Endodermal cell (in vitro differentiated cells): ENCODE measurements around the gene CDK5RAP3. TPM values are rescaled to one million over a fixed set of nuclear protein-coding genes. Genes with fewer than 3 reads are reported as not detected.

ENCODE experiments used
- DNase-seq: peaks from one replicate; pipeline ENCODE4 v3.0.0-alpha.2; 2017
- H3K27ac ChIP-seq: 2 replicates; pipeline ENCODE4 v1.5.1; 2013; ENCODE audit warnings: mild to moderate bottlenecking, low read depth, low read length, moderate library complexity
- H3K27me3 ChIP-seq: 2 replicates; pipeline ENCODE4 v1.6.1; 2013; ENCODE audit warnings: mild to moderate bottlenecking, low read length, moderate library complexity; ENCODE audit not compliant: insufficient read depth, control insufficient read depth, poor library complexity, severe bottlenecking
- H3K36me3 ChIP-seq: 2 replicates; pipeline ENCODE4 v1.7.0; 2013; ENCODE audit warnings: mild to moderate bottlenecking, low read length, moderate library complexity; ENCODE audit not compliant: control insufficient read depth, insufficient read depth
- H3K4me1 ChIP-seq: one replicate; pipeline ENCODE4 v1.7.0; 2013; ENCODE audit warnings: low read length; ENCODE audit not compliant: control insufficient read depth, insufficient read depth
- H3K4me3 ChIP-seq: 2 replicates; pipeline ENCODE4 v1.5.1; 2013; ENCODE audit warnings: mild to moderate bottlenecking, low read length, moderate library complexity
- H3K9ac ChIP-seq: 2 replicates; pipeline ENCODE4 v1.6.1; 2013; ENCODE audit warnings: mild to moderate bottlenecking, low read length, moderate library complexity; ENCODE audit not compliant: poor library complexity, severe bottlenecking; ENCODE audit errors: extremely low read depth
- H3K9me3 ChIP-seq: 2 replicates; pipeline ENCODE4 v1.6.1; 2013; ENCODE audit warnings: mild to moderate bottlenecking, low read length, moderate library complexity; ENCODE audit not compliant: control insufficient read depth
- H3K27ac Mint-ChIP-seq: 2 replicates; pipeline ENCODE4 v1.8.0; 2020; ENCODE audit warnings: mixed read lengths
- H3K27me3 Mint-ChIP-seq: 2 replicates; pipeline ENCODE4 v1.8.0; 2021; ENCODE audit warnings: mild to moderate bottlenecking, mixed read lengths; ENCODE audit not compliant: insufficient read depth
- H3K36me3 Mint-ChIP-seq: 2 replicates; pipeline ENCODE4 v1.8.0; 2020; ENCODE audit warnings: low read depth, mixed read lengths
- H3K4me1 Mint-ChIP-seq: 2 replicates; pipeline ENCODE4 v1.8.0; 2020; ENCODE audit warnings: mixed read lengths
- H3K4me3 Mint-ChIP-seq: 2 replicates; pipeline ENCODE4 v1.8.0; 2020; ENCODE audit warnings: mild to moderate bottlenecking, moderate library complexity, mixed read lengths
- H3K9me3 Mint-ChIP-seq: 2 replicates; pipeline ENCODE4 v1.8.0; 2020; ENCODE audit warnings: mild to moderate bottlenecking, mixed read lengths
- CTCF ChIP-seq: fragments of 200-600 bp; sonication (generic); conservative IDR thresholded peaks from 2 replicates; pipeline ENCODE4 v1.5.0; 2021; ENCODE audit warnings: antibody characterized with exemption, mild to moderate bottlenecking
- WGBS, 2 experiments: methylation state at CpG; one replicate each; pipeline versions ENCODE4 v1.1.5 to v1.1.7; 2013; ENCODE audit warnings: missing lambda C conversion rate in 2 of 2, mixed read lengths in 1 of 2; ENCODE audit not compliant: insufficient coverage in 1 of 2, insufficient read length in 1 of 2; 5-methylcytosine and 5-hydroxymethylcytosine counted together
- total RNA-seq, 2 donors: library from RNA; stranded (reverse); fragmentation: NEBNext Ultra II Directional in 1 of 2; extraction: Animal tissue kit (Norgen Biotek cat#: 25700) in 1 of 2; gene quantifications; 2 replicates in 1 of 2; 3 replicates in 1 of 2; pipeline ENCODE4 v1.2.1, GENCODE V29; 2021

The CDK5RAP3 gene
- total RNA-seq, 2 donors from 2014 or later: 171 to 198 TPM

GRCh38 chr17:48011405-48012150 lies 40.7 kb downstream of the CDK5RAP3 start:
- DNase-seq: peak; percentile 85
- Mint-ChIP-seq H3K4me1 (no peaks in the 10 kb centered on the region), H3K4me3 (peak overlapping the region; percentile 52), H3K9me3 (no peaks in the 10 kb centered on the region), H3K27ac (no peak overlapping the region), H3K36me3 (no peaks in the 10 kb centered on the region), H3K27me3 (peaks cover 41% of the 10 kb centered on the region)
- no peaks in the 10 kb centered on the region for H3K36me3 ChIP-seq
- peak overlapping the region; percentile 80 for H3K4me3 ChIP-seq
- H3K9me3 ChIP-seq: no peaks in the 10 kb centered on the region
- 6% methylated on average over 17 to 21 of the region's 23 CpGs for WGBS, 2 experiments
- H3K27ac ChIP-seq: peak overlapping the region; percentile 96
- peaks cover 26% of the 10 kb centered on the region for H3K27me3 ChIP-seq
- H3K9ac ChIP-seq: no peak overlapping the region
- peak; percentile 72 for TF ChIP-seq CTCF
- peaks cover 4% of the 10 kb centered on the region for H3K4me1 ChIP-seq

DNA sequence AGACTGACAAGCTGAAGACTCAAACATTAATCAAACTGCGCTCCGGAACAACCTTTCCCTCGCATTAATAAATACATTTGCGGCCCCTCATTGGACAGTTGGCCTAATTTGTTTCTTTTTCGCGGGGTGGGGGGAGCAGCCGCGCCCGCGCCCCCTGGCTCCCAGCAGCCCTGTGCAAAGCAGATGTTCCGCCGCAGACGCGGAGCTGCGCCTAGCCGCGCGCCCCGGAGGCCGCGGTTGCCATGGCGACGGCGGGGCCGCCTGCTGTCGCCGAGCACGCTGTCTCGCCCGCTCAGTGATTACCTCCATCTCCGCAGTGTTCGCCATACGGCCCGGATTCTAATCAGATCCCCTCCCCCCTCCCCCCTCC lies 41.2 kb downstream of the CDK5RAP3 start:
- Mint-ChIP-seq H3K9me3 (no peaks in the 10 kb centered on the region), H3K27ac (no peak overlapping the region), H3K27me3 (peaks cover 41% of the 10 kb centered on the region), H3K4me1 (no peaks in the 10 kb centered on the region), H3K36me3 (no peaks in the 10 kb centered on the region), H3K4me3 (peak overlapping the region; percentile 52)
- DNase-seq: peak; percentile 90
- peaks cover 26% of the 10 kb centered on the region for H3K27me3 ChIP-seq
- no peaks in the 10 kb centered on the region for H3K9me3 ChIP-seq
- H3K9ac ChIP-seq: no peak overlapping the region
- H3K4me1 ChIP-seq: peaks cover 4% of the 10 kb centered on the region
- no peaks in the 10 kb centered on the region for H3K36me3 ChIP-seq
- WGBS, 2 experiments: 2% methylated on average over 31 of the region's 34 CpGs; no CpG with 5 or more reads in 1 of the 2 experiments
- TF ChIP-seq CTCF: no peak
- H3K4me3 ChIP-seq: peak overlapping the region; percentile 80
- peak overlapping the region; percentile 96 for H3K27ac ChIP-seq

GRCh38 chr17:48012654-48013053 lies 41.7 kb downstream of the CDK5RAP3 start:
- Histone ChIP-seq H3K9me3 (no peaks in the 10 kb centered on the region), H3K4me1 (peaks cover 4% of the 10 kb centered on the region), H3K36me3 (no peaks in the 10 kb centered on the region), H3K9ac (no peak overlapping the region), H3K27me3 (peaks cover 26% of the 10 kb centered on the region), H3K27ac (peak overlapping the region; percentile 96), H3K4me3 (no peak overlapping the region)
- WGBS, 2 experiments: 63 to 68% methylated on average over 4 to 5 of the region's 5 CpGs
- H3K9me3 Mint-ChIP-seq: no peaks in the 10 kb centered on the region
- DNase-seq: no peak
- H3K27ac Mint-ChIP-seq: no peak overlapping the region
- no peaks in the 10 kb centered on the region for H3K36me3 Mint-ChIP-seq
- peaks cover 41% of the 10 kb centered on the region for H3K27me3 Mint-ChIP-seq
- H3K4me1 Mint-ChIP-seq: no peaks in the 10 kb centered on the region
- no peak for TF ChIP-seq CTCF
- H3K4me3 Mint-ChIP-seq: peak overlapping the region; percentile 52
